ENCODE data around the gene TTN.

TTN gene

DNA sequence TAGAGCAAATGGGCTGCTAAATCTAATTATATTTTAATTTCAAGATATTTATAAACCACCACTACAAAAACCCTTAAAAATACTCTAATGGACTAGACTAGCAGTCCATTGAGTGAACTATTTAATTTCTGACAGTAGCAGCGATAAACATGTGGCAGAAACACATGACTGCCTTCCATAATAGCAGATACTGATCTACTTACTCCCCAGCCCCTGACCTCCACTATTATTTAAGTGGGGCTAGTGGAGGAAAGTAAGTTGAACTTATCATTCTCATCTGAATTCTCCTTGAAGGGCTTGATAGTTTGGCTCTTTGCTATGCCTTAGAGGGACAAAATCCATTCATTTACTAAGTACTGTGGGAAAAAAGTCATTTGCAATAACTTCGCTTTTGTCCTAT is 90.8 kb downstream of the TTN start:
- Histone ChIP-seq H3K36me3 (ENCODE audit: control insufficient read depth, insufficient read depth, low read length) (no peaks in the 10 kb centered on the region), H3K9me3 (ENCODE audit: control insufficient read depth, low read length) (no peaks in the 10 kb centered on the region), H3K4me3 (ENCODE audit: extremely low read depth, insufficient read depth, low read length, poor library complexity, severe bottlenecking) (no peak overlapping the region), H3K4me1 (ENCODE audit: control insufficient read depth, insufficient read depth, low read length, poor library complexity, severe bottlenecking) (no peaks in the 10 kb centered on the region), H3K27ac (ENCODE audit: low read depth, low read length, severe bottlenecking) (no peak overlapping the region)
- WGBS, 2 experiments (ENCODE audit: insufficient coverage in 2 of 2), result 57 to 100% methylated on average over 1 of the region's 2 CpGs

GRCh38 chr2:178715366-178715765 is 91.9 kb downstream of the TTN start:
- WGBS, 2 experiments (ENCODE audit: insufficient coverage in 2 of 2), result 90 to 95% methylated on average over 5 of the region's 6 CpGs

DNA sequence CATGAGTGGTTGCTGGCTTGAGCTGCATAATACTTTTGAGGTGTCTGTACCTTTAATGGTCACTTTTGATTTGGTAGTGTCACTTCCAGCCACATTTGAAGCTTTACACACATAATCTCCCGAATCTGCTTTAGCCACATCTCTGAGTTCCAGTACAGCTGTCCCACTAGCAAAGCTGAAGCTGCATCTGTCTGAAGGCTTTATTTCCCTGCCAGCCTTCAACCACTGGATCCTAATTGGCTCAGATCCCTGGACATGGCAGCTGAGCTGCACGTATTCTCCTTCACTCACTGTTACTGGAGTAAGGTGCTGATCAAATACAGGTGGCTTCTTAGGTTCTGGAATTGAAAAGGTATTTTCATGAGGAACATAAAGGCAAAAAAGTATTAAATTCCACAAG is 99.7 kb downstream of the TTN start:
- H3K9me3 ChIP-seq (ENCODE audit: control insufficient read depth, low read length), result no peaks in the 10 kb centered on the region
- WGBS, 2 experiments (ENCODE audit: insufficient coverage in 2 of 2), result 83 to 92% methylated on average over 1 of the region's 2 CpGs
- no peak overlapping the region for H3K4me3 ChIP-seq (ENCODE audit: extremely low read depth, insufficient read depth, low read length, poor library complexity, severe bottlenecking)
- no peak overlapping the region for H3K27ac ChIP-seq (ENCODE audit: low read depth, low read length, severe bottlenecking)
- H3K4me1 ChIP-seq (ENCODE audit: control insufficient read depth, insufficient read depth, low read length, poor library complexity, severe bottlenecking), result no peaks in the 10 kb centered on the region
- no peaks in the 10 kb centered on the region for H3K36me3 ChIP-seq (ENCODE audit: control insufficient read depth, insufficient read depth, low read length)

More at GRCh38 chr2:178715366-178715765, 91.9 kb downstream of the TTN start:
- no peak overlapping the region for H3K4me3 ChIP-seq (ENCODE audit: extremely low read depth, insufficient read depth, low read length, poor library complexity, severe bottlenecking)
- no peak overlapping the region for H3K27ac ChIP-seq (ENCODE audit: low read depth, low read length, severe bottlenecking)
- no peaks in the 10 kb centered on the region for H3K4me1 ChIP-seq (ENCODE audit: control insufficient read depth, insufficient read depth, low read length, poor library complexity, severe bottlenecking)
- no peaks in the 10 kb centered on the region for H3K9me3 ChIP-seq (ENCODE audit: control insufficient read depth, low read length)
- no peaks in the 10 kb centered on the region for H3K36me3 ChIP-seq (ENCODE audit: control insufficient read depth, insufficient read depth, low read length)

- H3K27ac ChIP-seq (ENCODE audit: low read depth, low read length, severe bottlenecking), result no peak overlapping the region
Measured at GRCh38 chr2:178704876-178705275, 102.3 kb downstream of the TTN start.

DNA sequence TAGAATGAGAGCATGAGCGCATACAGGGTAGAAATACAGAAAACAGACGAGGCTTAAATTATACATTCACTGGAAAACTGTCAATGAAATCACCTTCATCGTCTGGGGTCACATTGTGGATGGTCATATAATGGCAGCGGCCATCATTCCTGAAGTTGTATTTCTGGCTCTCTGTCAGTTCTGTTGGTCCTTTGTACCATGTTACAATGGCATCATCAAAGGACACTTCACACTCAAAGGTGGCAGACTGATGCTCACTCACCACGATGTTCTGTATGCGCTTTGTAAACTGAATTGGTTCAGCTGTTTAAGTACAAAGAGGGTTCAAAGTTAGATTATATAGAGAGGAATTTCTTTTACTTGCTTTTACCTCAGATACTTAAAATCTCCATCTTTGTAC is 104.9 kb downstream of the TTN start:
- WGBS, 2 experiments (ENCODE audit: insufficient coverage in 2 of 2), result 92 to 93% methylated on average over 2 to 4 of the region's 6 CpGs
- no peak overlapping the region for H3K4me3 ChIP-seq (ENCODE audit: extremely low read depth, insufficient read depth, low read length, poor library complexity, severe bottlenecking)
- no peak overlapping the region for H3K27ac ChIP-seq (ENCODE audit: low read depth, low read length, severe bottlenecking)
- no peaks in the 10 kb centered on the region for H3K4me1 ChIP-seq (ENCODE audit: control insufficient read depth, insufficient read depth, low read length, poor library complexity, severe bottlenecking)
- no peaks in the 10 kb centered on the region for H3K36me3 ChIP-seq (ENCODE audit: control insufficient read depth, insufficient read depth, low read length)
- H3K9me3 ChIP-seq (ENCODE audit: control insufficient read depth, low read length), result no peaks in the 10 kb centered on the region

More at GRCh38 chr2:178704876-178705275, 102.3 kb downstream of the TTN start:
- Histone ChIP-seq H3K4me3 (ENCODE audit: extremely low read depth, insufficient read depth, low read length, poor library complexity, severe bottlenecking) (no peak overlapping the region), H3K4me1 (ENCODE audit: control insufficient read depth, insufficient read depth, low read length, poor library complexity, severe bottlenecking) (no peaks in the 10 kb centered on the region), H3K9me3 (ENCODE audit: control insufficient read depth, low read length) (no peaks in the 10 kb centered on the region), H3K36me3 (ENCODE audit: control insufficient read depth, insufficient read depth, low read length) (no peaks in the 10 kb centered on the region)
- WGBS, 2 experiments (ENCODE audit: insufficient coverage in 2 of 2), result 96 to 100% methylated on average over 2 to 3 of the region's 5 CpGs

DNA sequence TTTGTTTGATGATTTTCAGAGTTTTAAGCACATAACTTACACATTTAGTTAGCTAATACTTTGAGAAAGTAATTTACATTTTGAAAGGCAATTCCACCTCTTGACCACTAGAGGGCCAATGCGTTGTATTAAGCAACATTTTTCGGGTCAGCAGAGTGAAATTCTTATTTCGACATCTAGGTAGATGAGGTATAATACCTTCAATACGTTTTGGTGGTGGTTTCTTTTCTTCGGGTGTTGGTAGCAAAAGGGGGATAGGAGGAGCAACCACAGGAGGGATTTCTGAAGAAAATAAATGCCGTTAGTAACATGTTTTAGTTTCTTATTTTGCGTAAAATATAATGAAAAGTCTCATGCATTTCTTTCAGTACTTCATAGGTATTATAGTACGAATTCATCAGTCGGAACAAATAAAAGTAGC is 106.3 kb downstream of the TTN start:
- H3K27ac ChIP-seq (ENCODE audit: low read depth, low read length, severe bottlenecking), result no peak overlapping the region
- 26 to 39% methylated on average over 2 to 4 of the region's 9 CpGs for WGBS, 2 experiments (ENCODE audit: insufficient coverage in 2 of 2)
- H3K4me1 ChIP-seq (ENCODE audit: control insufficient read depth, insufficient read depth, low read length, poor library complexity, severe bottlenecking), result no peaks in the 10 kb centered on the region
- H3K9me3 ChIP-seq (ENCODE audit: control insufficient read depth, low read length), result no peaks in the 10 kb centered on the region
- H3K36me3 ChIP-seq (ENCODE audit: control insufficient read depth, insufficient read depth, low read length), result no peaks in the 10 kb centered on the region
- no peak overlapping the region for H3K4me3 ChIP-seq (ENCODE audit: extremely low read depth, insufficient read depth, low read length, poor library complexity, severe bottlenecking)

DNA sequence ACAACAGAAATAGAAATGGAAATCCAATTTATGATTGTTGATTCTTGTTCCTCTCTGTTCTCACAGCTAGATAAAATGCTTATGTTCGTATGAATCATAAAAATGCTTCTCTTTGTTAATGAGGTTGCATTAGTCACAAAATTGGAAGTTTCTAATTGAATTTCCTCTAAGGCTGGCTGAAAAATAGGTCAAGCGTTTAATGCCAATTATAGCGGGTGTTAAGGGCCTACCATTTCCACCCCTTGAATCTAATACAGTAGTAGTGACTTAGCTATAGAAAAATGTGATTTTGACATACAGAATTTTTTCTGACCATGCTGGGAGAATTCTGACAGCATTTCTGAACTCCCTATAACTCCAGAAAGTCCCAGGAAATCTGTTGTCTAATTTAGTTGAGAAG is 107.1 kb downstream of the TTN start:
- Histone ChIP-seq H3K36me3 (ENCODE audit: control insufficient read depth, insufficient read depth, low read length) (no peaks in the 10 kb centered on the region), H3K4me1 (ENCODE audit: control insufficient read depth, insufficient read depth, low read length, poor library complexity, severe bottlenecking) (no peaks in the 10 kb centered on the region), H3K4me3 (ENCODE audit: extremely low read depth, insufficient read depth, low read length, poor library complexity, severe bottlenecking) (no peak overlapping the region), H3K27ac (ENCODE audit: low read depth, low read length, severe bottlenecking) (no peak overlapping the region), H3K9me3 (ENCODE audit: control insufficient read depth, low read length) (no peaks in the 10 kb centered on the region)
- WGBS, 2 experiments (ENCODE audit: insufficient coverage in 2 of 2), result no CpG with 5 or more reads among the region's 3 CpGs

DNA sequence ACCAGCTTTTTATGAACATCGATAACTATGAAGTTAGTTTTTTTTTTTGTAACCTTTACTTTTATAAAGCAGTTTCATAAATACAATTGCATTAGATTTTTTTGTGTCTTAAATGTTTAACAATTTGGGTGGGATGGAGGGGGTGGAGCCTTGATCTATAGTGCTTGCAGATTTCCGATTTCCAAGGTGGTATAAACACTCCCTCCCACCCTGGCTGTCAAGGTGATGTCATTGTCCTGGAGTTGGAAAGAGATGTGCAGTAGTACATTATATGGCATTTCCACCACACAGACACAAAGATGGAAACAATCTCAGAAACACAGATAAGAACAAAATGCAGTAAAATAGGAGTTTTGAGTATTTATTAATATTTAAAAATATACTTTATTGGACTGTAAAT is 114.4 kb downstream of the TTN start:
- no peaks in the 10 kb centered on the region for H3K4me1 ChIP-seq (ENCODE audit: control insufficient read depth, insufficient read depth, low read length, poor library complexity, severe bottlenecking)
- H3K27ac ChIP-seq (ENCODE audit: low read depth, low read length, severe bottlenecking), result no peak overlapping the region
- no CpG with 5 or more reads among the region's 2 CpGs for WGBS, 2 experiments (ENCODE audit: insufficient coverage in 2 of 2)
- H3K4me3 ChIP-seq (ENCODE audit: extremely low read depth, insufficient read depth, low read length, poor library complexity, severe bottlenecking), result no peak overlapping the region
- H3K36me3 ChIP-seq (ENCODE audit: control insufficient read depth, insufficient read depth, low read length), result no peaks in the 10 kb centered on the region
- no peaks in the 10 kb centered on the region for H3K9me3 ChIP-seq (ENCODE audit: control insufficient read depth, low read length)

DNA sequence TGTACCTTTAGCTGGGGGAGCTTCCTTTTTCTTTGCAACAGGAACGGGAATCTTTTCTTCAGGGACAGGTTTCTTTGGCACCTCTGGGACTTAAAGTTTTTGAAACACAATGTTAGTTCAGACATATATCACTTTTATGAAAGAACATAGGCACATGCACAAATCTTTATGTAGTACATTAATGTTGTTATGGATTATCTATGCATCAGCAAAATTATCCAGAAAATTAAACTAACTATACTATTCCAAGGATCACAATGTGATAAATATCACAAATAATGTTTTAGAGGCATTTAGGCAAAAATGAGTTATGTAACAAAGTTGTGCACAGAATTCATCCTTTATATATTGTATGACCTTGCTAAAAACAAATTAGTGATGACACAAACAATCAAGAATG is 117.4 kb downstream of the TTN start:
- no peak overlapping the region for H3K4me3 ChIP-seq (ENCODE audit: extremely low read depth, insufficient read depth, low read length, poor library complexity, severe bottlenecking)
- no peak overlapping the region for H3K27ac ChIP-seq (ENCODE audit: low read depth, low read length, severe bottlenecking)
- no peaks in the 10 kb centered on the region for H3K9me3 ChIP-seq (ENCODE audit: control insufficient read depth, low read length)
- H3K4me1 ChIP-seq (ENCODE audit: control insufficient read depth, insufficient read depth, low read length, poor library complexity, severe bottlenecking), result no peaks in the 10 kb centered on the region
- no peaks in the 10 kb centered on the region for H3K36me3 ChIP-seq (ENCODE audit: control insufficient read depth, insufficient read depth, low read length)
- 80% methylated on average over 1 of the region's 1 CpG; no CpG with 5 or more reads in 1 of the 2 experiments for WGBS, 2 experiments (ENCODE audit: insufficient coverage in 2 of 2)

DNA sequence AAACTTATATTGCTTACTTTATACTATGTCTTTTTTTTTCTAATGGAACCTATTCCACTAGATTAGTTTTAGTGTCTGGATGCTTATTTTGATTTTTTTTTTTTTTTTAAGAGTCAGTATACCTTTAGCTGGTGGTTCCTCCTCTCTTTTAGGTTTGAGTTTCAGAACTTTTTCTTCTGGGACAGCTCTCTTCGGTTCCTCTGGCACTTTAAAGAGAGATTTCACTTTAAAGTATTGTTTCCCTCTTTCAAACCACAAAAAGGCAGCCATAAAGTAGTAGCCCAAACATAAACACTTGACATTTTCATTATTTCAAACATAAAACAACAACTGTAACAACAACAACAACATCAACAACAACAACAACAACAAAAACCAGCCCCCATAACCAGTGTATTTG is 123.3 kb downstream of the TTN start:
- Histone ChIP-seq H3K36me3 (ENCODE audit: control insufficient read depth, insufficient read depth, low read length) (no peaks in the 10 kb centered on the region), H3K4me3 (ENCODE audit: extremely low read depth, insufficient read depth, low read length, poor library complexity, severe bottlenecking) (no peak overlapping the region), H3K27ac (ENCODE audit: low read depth, low read length, severe bottlenecking) (no peak overlapping the region), H3K9me3 (ENCODE audit: control insufficient read depth, low read length) (no peaks in the 10 kb centered on the region), H3K4me1 (ENCODE audit: control insufficient read depth, insufficient read depth, low read length, poor library complexity, severe bottlenecking) (no peaks in the 10 kb centered on the region)
- WGBS, 2 experiments (ENCODE audit: insufficient coverage in 2 of 2), result 80 to 83% methylated on average over 1 of the region's 1 CpG

DNA sequence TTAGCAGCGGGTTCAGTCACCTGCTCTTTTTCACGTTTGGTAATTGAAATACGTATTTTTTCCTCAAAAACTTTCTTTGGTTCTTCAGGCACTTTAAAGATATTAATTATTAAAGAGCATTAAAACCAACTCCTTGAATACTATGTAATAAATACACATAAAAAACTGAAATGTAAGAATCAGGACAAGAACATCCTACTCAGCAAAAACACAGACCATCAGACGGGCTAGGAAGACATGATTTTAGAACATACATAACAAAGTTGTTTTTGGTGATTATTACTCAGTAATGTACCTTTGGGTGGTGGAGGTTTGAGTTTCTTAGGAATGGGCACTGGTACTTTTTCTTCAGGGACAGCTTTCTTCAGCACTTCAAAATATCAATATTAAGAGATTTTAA is 126.1 kb downstream of the TTN start:
- Histone ChIP-seq H3K4me1 (ENCODE audit: control insufficient read depth, insufficient read depth, low read length, poor library complexity, severe bottlenecking) (no peaks in the 10 kb centered on the region), H3K9me3 (ENCODE audit: control insufficient read depth, low read length) (no peaks in the 10 kb centered on the region), H3K4me3 (ENCODE audit: extremely low read depth, insufficient read depth, low read length, poor library complexity, severe bottlenecking) (no peak overlapping the region), H3K27ac (ENCODE audit: low read depth, low read length, severe bottlenecking) (no peak overlapping the region), H3K36me3 (ENCODE audit: control insufficient read depth, insufficient read depth, low read length) (no peaks in the 10 kb centered on the region)
- WGBS, 2 experiments (ENCODE audit: insufficient coverage in 2 of 2), result no CpG with 5 or more reads among the region's 4 CpGs
